Central memory CD4-positive, alpha-beta T cell (primary cell): ENCODE data around the gene RSBN1L.
"Not testable (repeated sequence)": the region's sequence is repeated elsewhere in the genome, so short reads cannot be mapped to it uniquely, and the experiment has no call there.

Experiments
- DNase-seq: peaks from one replicate; pipeline ENCODE4 v3.0.0; 2022
- total RNA-seq, 3 experiments: gene quantifications; one replicate each; lab custom pipeline; 2026; lab: John Stamatoyannopoulos, UW

RSBN1L gene
- total RNA-seq = 68.1 to 137 (median 88.1) reads per million in 3 experiments

DNA sequence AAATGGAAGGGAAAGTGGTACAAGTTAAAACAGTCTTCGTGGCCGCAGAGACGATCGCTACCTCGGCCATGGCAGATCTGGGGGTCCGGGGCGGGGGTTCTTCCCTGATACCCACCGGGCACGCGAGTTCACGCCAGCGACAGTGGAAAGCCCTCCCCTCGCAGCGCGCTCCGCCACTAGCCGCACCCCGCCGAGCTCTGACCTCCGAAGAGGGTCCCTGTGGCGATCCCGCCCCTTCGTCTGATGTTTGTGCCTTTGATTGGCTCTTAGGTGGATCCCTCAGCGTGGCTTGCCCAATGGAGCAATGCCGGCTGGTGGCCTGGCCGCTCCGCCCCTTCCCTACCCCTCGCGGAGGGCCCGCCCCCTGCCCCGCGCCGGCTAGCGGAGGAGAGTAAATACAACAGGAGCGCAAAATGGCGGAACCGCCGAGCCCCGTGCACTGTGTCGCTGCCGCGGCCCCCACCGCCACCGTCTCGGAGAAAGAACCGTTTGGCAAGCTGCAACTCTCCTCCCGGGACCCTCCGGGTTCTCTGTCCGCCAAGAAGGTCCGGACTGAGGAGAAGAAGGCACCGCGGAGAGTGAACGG, at the start of gene RSBN1L:
Gene RSBN1L, plus strand, starts transcription at position 403 of the 586 bp plus-strand sequence. Its CDS starts 11 bp downstream, at position 414.
- peak; percentile 98 for DNase-seq

DNA sequence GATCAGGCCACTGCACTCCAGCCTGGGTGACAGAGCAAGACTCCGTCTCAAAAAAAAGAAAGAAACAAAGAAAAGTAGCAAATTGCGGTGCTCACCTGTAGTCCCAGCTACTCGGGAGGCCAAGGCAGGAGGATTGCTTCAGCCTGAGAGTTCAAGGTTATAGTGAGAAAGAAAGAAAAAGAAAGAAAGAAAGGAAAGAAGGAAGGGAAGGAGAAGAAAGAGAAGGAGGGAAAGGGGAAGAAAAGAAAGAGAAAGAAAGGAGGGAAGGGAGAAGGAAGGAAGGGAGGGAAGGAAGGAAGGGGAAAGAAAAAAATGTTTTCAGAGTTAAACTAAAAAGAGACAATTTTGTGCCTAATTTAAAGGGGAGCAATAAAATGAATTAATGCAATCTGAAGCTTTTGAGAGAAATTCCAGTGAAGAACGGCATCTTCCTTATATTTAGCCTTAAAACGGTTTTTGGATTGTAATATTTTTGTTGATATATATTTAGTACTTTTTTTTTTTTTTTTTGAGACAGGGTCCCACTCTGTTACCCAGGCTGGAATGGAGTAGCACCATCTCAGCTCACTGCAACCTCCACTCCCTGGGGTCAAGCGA, 47.4 kb upstream of the RSBN1L start:
- DNase-seq = no peak

DNA sequence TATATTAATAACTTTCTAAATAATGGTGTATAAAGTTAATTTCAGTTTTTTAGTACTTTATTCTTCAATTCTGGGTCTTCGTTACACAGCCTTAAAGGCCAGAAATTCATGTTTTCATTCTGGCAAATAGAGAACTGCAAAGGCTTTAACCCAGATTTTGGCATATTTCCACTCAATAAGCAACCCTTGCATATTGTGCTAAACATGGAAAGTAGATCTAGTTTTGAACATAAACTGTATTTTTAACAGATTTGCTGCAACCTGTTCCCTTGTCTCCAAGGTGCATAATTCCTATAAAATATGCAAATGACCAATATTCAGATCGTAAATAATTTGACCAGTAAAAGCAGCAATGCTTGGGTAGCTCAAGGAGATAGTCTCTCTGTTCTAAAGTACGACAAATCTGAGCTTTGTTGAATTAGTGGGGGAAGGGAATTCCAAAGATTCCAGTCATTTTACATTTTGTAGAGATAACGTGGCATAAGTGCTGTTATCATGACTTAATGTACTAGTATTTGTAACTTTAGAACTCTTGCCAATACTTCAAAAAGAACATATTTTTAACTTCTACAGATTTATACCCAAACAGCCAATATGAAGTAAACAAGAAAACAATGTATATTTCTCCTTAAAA, 46.4 kb upstream of the RSBN1L start:
- no peak for DNase-seq

DNA sequence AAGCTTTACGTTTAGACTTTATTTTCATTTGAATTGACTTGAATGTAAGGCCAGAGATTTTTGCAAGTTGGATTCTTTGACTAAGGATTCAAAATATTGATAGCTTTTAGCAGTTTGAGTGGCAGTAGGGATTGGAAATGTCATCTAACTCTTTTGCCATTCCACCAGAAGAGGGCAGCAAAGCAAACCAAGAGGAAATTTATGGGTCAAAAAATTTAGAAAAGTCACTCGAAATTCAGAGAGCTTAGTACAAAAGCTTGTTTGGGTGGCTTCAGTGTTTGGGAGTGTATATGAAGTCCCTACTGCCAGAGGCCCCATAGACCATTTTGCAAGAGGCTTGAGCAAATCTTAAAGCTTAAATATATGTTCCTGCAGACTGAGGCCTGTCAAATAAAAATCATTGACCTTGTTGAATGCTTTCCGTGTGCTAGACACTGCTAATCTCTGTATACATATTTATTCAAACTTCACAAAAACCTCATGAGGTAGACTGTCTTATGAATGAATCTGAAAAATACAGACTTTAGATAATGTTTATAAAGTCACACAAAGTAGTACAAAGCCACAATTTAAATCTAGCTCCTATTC, 44.6 kb upstream of the RSBN1L start:
- peak; percentile 28 for DNase-seq

DNA sequence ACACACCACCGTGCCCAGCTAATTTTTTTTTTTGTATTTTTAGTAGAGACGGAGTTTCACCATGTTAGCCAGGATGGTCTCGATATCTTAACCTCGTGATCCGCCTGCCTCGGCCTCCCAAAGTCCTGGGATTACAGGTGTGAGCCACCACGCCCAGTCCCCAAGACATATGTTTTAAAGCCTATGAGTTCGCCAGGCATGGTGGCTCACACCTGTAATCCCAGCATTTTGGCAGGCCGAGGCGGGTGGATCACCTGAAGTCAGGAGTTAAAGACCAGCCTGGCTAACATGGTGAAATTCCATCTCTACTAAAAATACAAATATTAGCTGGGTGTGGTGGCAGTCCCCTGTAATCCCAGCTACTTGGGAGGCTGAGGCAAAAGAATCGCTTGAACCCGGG, 43.4 kb upstream of the RSBN1L start:
- not testable (repeated sequence) for DNase-seq

DNA sequence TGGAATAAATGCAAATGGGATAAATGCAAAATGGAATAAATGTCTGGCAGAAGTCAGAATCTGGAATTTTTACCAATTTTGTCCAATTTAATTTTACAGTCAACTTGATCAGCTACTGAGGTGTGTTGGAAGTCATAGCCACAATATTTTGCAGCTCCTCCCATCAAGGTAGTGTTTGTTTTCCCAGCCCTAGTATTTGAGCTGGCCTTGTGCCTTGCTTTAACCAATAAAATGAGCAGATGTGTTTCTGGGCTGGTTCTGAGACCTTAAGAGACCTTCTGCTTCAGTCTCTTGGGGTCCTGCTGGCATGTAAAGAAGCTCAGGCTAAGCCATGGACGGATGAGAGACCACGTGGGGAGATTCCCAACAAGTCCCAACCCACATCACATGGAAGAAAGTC, 42.7 kb upstream of the RSBN1L start:
- DNase-seq = no peak

DNA sequence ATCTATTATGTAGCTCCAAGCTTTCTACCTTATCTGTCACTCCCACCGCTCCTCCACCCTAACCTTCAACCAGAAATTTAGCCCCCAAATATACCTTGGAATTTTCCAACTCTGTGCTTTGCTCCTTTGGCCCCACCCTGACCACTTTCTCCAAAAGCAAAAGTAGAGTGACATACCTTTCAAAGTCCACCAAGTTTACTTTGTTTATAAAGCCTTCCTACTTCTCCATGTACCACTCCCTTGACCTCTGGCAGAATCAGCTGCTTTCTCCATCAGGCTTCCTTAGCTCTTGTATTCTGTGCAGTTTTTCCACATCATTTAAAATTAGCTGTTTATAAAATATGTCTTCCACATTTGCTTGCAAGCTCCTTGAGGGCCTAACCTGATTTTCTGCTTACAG, 40.9 kb upstream of the RSBN1L start:
- no peak for DNase-seq

DNA sequence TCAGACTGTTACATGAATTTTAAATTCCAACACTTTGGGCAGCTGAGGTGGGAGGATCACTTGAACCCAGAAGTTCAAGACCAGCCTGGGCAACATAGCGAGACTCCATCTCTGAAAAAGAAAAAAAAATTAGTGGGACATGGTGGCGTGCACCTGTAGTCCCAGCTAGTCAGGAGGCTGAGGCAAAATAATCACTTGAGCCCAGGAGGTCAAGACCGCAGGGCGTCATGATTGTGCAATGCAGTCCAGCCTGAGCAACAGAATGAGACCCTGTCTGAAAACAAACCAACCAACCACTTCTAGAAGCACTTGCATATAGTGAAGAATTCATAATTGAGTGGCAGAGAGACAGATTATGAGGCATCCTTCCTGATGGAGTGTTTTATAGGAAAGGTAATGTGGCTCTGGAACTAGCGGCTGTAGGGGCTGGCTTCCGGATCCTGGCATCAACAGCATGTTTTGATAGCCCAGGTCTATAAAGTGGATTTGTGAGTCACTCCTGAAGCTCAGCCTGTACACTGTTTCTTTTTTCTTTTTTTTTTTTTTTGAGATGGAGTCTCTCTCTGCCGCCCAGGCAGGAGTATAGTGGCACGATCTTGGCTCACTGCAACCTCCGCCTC, 40.3 kb upstream of the RSBN1L start:
- DNase-seq = no peak

DNA sequence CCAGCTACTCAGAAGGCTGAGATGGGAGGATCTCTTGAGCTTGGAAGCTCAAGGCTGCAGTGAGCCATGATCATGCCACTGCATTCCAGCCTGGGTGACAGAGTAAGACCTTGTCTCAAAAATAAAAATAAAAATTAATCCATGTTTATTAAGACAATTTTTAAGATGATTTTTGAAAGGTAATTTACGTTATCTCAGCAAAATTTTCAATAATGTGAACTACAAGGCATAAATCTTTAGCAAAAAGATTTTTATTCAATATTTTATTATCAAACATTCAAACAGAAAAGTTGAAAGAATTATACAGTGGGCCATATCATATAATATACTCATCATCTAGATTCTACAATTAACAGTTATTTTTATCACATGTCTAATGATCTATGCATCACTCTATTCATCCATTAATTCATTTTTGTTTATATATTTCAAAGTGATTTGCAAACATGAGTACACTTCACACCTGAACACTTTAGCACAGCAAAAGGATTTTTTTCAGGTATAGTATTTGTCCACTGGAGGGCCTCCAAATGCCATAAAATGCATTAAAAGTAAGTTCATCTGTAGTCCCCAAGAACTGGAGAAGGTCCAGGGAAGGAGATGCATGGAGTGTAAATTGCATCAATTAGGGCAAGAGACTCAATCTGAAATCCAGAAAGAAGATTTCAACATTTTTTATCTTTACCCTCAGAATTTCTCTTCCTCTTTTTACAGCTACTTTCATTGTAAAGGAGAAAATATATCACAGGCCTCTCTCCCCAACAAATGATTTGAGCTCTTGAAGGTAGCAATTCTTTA, 38.6 kb upstream of the RSBN1L start:
- peak; percentile 39 for DNase-seq

DNA sequence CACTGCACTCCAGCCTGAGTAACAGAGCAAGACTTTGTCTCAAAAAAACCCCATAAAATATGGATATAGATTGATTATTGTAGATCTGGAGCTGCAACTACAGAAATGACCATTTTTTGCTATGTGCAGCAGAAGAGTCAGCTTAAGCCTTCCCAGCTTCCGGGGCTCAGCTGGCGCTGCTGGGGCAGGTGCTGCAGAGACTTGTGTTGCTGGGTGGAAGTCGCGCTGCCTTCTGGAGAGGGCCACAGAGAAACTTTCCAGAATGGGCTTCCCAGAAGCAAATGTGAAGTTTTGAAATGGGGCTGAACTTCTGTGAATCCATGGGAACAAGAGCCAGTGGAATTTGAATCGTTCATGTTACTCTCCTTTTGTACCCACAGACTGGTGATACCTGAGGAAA, 37.3 kb upstream of the RSBN1L start:
- DNase-seq = no peak

DNA sequence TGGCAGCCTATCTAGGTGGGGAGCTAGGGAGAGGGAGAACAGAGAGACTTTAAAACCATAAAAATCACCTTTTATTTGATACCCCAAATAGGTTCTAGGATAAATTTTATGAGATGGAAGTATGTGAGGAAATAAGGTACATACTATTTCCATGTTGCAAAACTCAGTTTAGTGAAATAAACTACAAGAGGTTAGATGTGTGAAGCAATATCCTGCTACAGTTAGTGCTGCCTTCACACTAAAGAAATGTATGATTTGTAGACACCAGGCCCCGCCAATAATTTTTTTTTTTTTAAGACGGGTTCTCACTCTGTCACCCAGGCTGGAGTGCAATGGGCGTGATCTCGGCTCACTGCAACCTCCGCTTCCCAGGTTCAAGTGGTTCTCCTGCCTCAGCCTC, 34.4 kb upstream of the RSBN1L start:
- no peak for DNase-seq

DNA sequence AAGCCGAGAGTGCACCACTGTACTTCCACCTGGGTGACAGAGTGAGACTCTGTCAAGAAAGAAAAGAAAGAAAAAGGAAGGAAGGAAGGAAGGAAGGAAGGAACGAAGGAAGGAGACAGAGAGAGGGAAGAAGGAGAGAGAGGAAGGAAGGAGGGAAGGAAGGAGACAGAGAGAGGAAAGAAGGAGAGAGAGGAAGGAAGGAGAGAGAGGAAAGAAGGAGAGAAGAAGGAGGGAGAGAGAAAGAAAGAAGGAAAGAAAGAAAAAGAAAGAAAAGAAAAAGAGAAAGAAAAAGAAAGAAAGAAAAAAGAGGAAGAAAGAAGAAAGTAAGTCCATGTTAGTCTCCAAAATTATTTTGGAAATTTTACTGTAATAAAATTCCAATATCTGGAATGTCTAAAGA, 33.4 kb upstream of the RSBN1L start:
- no peak for DNase-seq

DNA sequence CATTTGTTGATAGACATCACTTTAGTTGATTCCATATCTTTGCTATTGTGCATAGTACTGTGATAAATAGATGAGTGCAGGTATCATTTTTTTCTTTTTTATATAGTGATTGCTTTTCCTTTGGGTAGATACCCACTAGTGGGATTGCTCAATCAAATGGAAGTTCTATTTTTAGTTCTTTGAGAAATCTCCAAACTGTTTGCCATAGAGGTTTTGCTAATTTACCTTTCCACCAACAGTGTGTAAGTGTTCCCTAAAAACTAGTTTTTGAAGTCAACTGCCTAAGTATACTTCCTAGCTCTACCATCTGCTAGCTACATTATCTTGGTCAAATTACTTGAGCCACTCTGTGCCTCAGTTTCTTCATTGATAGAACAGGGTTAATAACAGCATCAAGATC, 31.5 kb upstream of the RSBN1L start:
- no peak for DNase-seq

DNA sequence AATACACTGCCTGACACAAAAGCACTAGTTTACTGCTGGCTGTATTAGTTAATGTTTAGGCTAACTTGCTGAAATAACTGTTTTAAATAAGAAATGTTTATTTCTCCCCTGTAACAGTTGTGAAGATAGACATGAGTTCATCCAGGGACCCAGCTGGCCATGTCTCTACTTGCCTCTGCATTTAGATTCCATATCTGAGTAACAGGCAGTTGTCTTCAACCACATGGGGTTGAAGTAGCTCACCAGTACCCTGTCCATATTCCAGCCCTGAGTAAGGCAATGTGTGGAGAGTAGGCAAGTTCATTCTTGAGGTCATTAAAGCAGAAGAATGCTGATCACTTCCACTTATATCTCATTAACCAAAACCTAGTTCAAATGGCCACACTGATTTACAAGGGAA, 31.1 kb upstream of the RSBN1L start:
- DNase-seq = no peak

DNA sequence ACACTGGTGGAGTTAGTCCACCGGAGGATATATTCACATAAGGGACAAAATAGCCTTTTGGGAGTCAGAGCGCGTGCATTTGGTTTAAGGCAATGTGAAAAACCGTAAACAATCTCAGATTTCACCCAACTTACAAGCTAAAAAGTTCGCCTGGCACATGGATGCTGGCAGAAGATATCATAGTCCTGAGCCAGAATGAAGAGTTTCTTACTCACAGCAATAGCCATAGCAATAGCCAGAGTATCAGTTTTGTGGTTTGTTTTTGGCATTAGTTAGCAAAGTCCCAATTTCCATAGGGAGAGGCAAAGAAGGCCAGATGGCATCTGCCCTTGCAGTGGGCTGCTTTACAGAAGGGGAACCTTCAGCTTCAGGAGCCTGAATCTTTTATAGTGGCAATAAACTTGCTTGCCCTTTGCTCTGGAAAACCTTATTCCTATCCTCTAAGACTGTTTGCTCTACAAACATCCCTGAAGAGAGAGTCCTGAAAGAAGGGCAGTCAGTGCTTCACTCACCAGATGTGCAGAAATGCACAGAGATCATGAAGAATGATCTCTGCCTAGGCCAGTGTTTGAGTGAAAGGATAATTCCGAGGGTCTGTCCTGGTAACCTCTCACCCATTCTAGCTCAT, 28.7 kb upstream of the RSBN1L start:
- no peak for DNase-seq

DNA sequence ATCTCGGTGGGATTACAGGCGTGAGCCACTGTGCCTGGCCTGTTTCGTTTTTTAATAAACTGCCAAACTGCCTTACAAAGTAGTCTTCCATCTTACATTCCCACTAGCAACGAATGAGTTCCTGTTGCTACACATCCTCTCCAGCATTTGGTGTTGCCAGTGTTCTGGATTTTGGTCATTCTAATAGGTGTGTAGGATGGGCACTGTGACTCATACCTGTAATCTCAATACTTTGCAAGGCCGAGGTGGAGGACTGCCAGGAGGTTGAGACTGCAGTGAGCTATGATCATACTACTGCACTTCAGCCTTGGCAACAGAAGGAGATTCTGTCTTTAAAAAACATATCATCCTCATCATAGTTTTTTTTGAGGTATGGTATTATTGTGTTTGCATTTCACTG, 21.4 kb upstream of the RSBN1L start:
- DNase-seq = no peak

DNA sequence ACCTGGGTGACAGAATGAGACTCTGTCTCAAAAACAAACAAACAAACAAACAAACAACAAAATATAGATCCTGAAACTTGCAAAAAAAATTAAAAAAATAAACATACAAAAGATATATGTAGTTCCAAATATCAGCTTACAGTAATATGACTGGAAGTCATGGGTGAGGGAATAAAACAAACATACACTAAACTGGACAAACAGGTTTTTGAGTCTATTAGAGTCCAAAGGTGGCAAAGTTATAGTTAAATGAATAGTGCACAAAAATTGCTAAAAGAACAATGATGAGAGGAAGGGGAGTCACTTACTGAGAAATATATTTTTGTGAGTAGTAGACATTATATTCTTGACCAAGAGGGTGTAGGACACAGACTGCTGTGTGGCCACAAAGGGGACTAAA, 16.7 kb upstream of the RSBN1L start:
- no peak for DNase-seq

DNA sequence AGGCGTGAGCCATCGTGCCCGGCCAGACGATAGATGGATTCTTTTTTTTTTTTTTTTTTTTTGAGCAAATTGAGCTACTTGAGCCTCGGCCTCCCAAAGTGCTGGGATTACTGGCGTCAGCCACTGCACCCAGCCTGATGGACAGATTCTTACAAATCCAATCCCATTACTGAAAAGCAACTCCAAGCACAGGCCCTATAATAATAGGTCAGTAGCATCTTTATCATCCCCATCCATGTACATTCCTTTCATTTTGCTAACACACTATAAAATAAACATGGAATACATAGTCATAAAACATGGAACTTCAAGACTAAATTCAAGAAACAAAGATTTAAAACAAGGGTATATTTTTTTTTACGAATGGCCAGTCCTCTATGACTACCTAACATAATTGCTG, 16.0 kb upstream of the RSBN1L start:
- DNase-seq = no peak

DNA sequence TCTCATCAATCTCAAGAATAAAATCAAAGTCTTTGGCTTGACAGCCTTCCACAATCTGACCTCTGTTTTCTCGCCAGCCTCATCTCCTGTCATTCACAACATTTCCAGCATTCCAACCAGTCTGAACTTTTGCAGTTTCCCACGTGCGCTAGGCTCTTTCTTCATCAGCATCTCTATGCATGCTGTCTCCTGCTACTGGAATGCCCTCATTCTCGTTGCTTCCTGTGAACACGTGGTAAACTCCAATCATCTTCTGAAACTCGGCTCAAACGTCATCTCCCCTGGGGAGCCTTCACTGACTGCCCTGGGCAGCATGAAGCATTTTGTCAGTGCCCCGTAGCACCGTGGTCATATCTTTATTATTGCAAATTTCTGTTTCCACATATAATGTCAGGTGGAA, 12.2 kb upstream of the RSBN1L start:
- no peak for DNase-seq

DNA sequence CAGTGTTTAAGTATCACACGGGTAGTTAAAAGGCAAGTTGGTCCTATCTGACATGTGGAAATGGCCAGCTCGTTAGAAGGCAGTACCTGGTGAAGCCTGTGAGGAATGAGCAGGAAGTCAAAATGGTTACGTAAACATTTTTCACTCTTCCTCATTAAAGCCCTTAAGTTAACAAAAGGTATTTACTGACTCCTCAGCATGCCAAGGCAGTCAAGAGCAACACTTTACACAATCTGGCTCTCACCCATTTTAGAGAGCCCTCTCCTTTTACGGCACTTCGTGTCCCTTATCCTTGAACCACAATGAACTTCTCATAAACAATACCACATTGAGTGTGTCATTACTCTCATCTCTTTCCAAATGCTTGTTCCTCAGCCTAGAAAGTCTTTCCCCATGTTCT, 11.0 kb upstream of the RSBN1L start:
- DNase-seq = no peak

DNA sequence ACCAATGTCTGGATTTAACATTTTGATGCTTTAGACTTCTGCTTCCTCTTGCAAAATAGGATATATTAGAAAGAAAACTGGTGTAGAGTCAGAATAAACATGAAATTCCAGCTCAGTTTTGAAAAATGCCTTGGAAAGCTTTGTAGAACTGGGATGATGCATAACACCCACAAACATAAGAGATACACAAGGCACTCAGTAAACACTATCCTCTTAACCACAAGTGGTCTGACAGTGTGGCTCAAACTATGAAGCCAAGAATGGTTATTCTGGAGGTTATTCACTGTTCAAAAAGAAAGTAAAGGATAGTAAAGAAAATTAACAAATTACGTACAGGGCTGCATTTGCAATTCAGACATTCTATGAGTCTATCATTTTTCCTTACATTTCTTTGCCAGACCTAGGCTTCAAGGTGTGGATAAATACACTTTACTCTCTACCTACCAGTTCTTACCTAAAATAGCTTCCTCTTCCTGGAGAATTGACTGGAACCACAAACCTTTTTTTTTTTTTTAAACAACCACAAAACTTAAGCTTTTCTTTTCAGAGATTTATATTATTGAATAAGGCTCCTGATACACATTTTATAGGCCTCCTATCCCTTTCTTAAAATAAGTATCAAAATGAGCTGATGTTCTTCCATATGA, 9.0 kb upstream of the RSBN1L start:
- DNase-seq = peak; percentile 24

DNA sequence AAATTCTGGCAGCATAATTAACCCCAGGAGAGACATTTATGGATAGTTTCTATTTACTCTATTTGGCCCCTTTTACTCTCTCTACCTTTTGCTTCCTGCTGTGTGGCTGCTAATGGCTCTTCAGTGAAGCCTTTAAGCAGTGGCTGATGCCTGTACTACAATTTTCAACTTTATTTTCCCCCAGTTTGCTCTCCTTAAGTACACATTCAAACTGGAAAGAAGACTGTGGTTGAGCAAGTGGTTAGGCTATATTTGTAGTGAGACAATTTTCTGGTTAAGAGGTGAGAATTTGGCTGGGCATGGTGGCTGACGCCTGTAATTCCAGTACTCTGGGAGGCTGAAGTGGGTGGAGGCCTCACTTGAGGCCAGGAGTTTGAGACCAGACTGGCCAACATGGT, 8.5 kb upstream of the RSBN1L start:
- peak; percentile 14 for DNase-seq
